K562 treated with DMSO at 1 percent for 12 hours (cell line): Measurements from ENCODE around the gene KRT38. TPM values are rescaled to one million over a fixed set of nuclear protein-coding genes. Genes with fewer than 3 reads are reported as not detected.

Experiments used
- total RNA-seq: library from RNA; unstranded; fragments of 300-600 nt; gene quantifications from 2 replicates; pipeline ENCODE4 v1.2.3, GENCODE V29; 2022; ENCODE audit not compliant: insufficient read depth

Gene KRT38
- not detected in 2 replicates for total RNA-seq

GRCh38 chr17:41440531-41441033, at the start of gene KRT38:
Gene KRT38 (minus strand): TSS chr17:41440983. CDS start chr17:41440921, 62 bp downstream.

GRCh38 chr17:41489531-41489930, 48.7 kb upstream of the KRT38 start, which contains the start of gene KRT36:
Gene KRT36 (minus strand): TSS chr17:41489910. CDS start chr17:41489864, 46 bp downstream.

GRCh38 chr17:41481036-41481435, 40.3 kb upstream of the KRT38 start, which contains the start of gene KRT35:
Gene KRT35 (minus strand): TSS chr17:41481151. CDS start chr17:41481097, 54 bp downstream.

GRCh38 chr17:41466988-41467387, 26.2 kb upstream of the KRT38 start, which contains the start of gene KRT32:
Gene KRT32 (minus strand): TSS chr17:41467386. CDS start chr17:41467325, 61 bp downstream.

GRCh38 chr17:41424111-41424635, 16.6 kb downstream of the KRT38 start, which contains the start of gene KRT37:
Gene KRT37 (minus strand): TSS chr17:41424585. CDS start chr17:41424523, 62 bp downstream.

GRCh38 chr17:41396996-41397660, 43.7 kb downstream of the KRT38 start, which contains the start of gene KRT31:
Gene KRT31 (minus strand): TSS chr17:41397608. CDS start chr17:41397539, 69 bp downstream.

Other genes starting within 250 kb of the KRT38 start
- gene KRTAP9-2, start 214.3 kb downstream of the KRT38 start, total RNA-seq: not detected in 2 replicates
- gene KRTAP9-3, start 208.5 kb downstream of the KRT38 start, total RNA-seq: not detected in 2 replicates
- gene KRTAP9-8, start 203.0 kb downstream of the KRT38 start, total RNA-seq: not detected in 2 replicates
- not detected in 2 replicates for gene KRTAP9-4, start 191.3 kb downstream of the KRT38 start, total RNA-seq
- gene KRTAP9-9, start 185.6 kb downstream of the KRT38 start, total RNA-seq: not detected in 2 replicates
- not detected in 2 replicates for gene KRTAP9-6, start 175.6 kb downstream of the KRT38 start, total RNA-seq
- not detected in 2 replicates for gene KRTAP9-7, start 165.3 kb downstream of the KRT38 start, total RNA-seq
- not detected in 2 replicates for gene KRTAP29-1, start 138.1 kb downstream of the KRT38 start, total RNA-seq
- not detected in 2 replicates for gene KRTAP16-1, start 131.7 kb downstream of the KRT38 start, total RNA-seq
- not detected in 2 replicates for gene KRTAP17-1, start 125.3 kb downstream of the KRT38 start, total RNA-seq
- gene KRT33A, start 90.2 kb downstream of the KRT38 start, total RNA-seq: not detected in 2 replicates
- gene KRT33B, start 71.2 kb downstream of the KRT38 start, total RNA-seq: not detected in 2 replicates
- not detected in 2 replicates for gene KRT34, start 58.7 kb downstream of the KRT38 start, total RNA-seq
- gene KRT31, start 43.4 kb downstream of the KRT38 start, total RNA-seq: not detected in 2 replicates
- gene KRT37, start 16.4 kb downstream of the KRT38 start, total RNA-seq: not detected in 2 replicates
- not detected in 2 replicates for gene KRT32, start 26.4 kb upstream of the KRT38 start, total RNA-seq
- gene KRT35, start 40.2 kb upstream of the KRT38 start, total RNA-seq: not detected in 2 replicates
- gene KRT36, start 48.9 kb upstream of the KRT38 start, total RNA-seq: not detected in 2 replicates
- gene KRT13, start 64.6 kb upstream of the KRT38 start, total RNA-seq: not detected in 2 replicates
- gene KRT15, start 77.9 kb upstream of the KRT38 start, total RNA-seq: 0.81 TPM in 1 of 2 replicates, not detected in the other
- 152 and 220 TPM in 2 replicates for gene KRT19, start 87.3 kb upstream of the KRT38 start, total RNA-seq
- not detected in 2 replicates for gene KRT9, start 131.1 kb upstream of the KRT38 start, total RNA-seq
- not detected in 2 replicates for gene KRT14, start 145.9 kb upstream of the KRT38 start, total RNA-seq
- gene KRT16, start 171.8 kb upstream of the KRT38 start, total RNA-seq: not detected in 2 replicates
- not detected in 2 replicates for gene KRT17, start 183.6 kb upstream of the KRT38 start, total RNA-seq
- gene EIF1, start 247.9 kb upstream of the KRT38 start, total RNA-seq: 1,324 and 1,369 TPM in 2 replicates